ENCODE data around the gene GABRD.
"Not testable (repeated sequence)": the region's sequence is repeated elsewhere in the genome, so short reads cannot be mapped to it uniquely, and the experiment has no call there.

Gene GABRD

DNA sequence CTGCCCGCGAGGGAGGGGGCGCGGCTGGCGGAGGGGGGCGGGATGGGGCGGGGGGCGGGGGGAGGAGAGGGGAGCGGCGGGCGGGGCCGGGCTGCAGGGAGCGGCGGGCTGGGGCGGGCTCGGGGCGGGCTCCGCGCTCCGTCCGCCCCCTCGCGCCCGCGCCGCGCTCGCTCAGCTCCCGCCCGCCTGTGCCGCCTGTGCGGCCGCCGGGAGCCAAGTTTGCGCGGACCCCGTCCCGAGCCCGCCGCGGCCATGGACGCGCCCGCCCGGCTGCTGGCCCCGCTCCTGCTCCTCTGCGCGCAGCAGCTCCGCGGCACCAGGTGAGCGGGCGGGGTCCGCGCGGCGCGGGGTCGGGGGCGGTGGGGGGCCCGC is at the start of gene GABRD:
GABRD (plus strand) TSS at position 174 of the 372 bp plus-strand sequence; CDS start at position 253, 79 bp downstream.
- no peak for DNase-seq

GRCh38 chr1:1969505-1969900 is 49.6 kb upstream of the GABRD start:
- DNase-seq = no peak

DNA sequence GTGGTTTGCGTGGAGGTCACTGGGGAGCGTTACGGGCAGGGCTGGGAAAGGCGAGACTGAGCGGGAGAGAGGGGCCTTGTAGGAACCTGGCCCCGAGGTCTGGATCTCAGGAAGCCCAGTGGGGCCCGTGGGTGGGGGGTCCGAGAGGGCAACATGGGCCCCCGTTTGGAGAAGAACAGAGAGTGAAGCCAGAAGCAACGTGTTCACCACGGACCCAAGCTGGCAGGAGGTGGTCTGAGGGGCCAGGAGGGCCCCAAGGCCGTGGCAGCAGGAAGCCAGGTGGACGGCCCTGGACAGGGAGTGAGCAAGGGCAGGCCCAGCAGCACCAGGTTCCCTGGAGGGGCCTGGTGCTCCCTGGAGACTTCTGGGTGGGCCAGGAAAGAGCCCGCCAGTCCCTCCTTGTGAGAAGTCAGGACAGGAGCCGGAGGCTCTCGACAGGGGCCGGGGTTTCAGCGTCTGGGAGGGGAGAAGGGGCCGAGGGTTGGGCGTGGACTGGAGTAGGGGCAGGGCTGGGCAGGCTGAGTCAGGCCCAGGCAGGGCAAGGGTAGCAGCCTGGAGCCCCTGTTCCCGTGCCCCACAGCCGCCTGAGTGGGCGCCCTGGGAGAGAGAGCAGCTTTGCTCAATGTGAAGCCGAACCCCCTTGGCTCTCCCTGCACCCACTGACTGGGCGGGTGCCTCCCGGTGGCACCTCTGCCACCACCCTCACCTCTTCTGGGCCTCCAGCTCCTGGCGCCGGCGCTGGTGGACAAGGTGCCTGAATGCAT is 49.0 kb upstream of the GABRD start:
- DNase-seq = no peak

DNA sequence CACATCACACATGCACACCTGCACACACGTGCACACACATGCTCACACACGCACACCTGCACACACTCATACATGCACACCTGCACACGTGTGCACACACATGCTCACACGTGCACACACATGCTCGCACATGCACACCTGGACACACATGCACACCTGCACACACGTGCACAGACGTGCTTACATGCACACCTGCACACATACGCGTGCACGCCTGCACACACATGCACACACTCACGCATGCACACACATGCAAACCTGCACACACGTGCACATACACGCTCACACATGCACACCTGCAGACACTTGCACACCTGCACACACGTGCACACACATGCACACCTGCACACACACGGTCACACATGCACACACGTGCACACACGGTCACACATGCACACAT is 48.1 kb upstream of the GABRD start:
- DNase-seq = no peak

GRCh38 chr1:1971688-1972087 is 47.5 kb upstream of the GABRD start:
- DNase-seq = no peak

DNA sequence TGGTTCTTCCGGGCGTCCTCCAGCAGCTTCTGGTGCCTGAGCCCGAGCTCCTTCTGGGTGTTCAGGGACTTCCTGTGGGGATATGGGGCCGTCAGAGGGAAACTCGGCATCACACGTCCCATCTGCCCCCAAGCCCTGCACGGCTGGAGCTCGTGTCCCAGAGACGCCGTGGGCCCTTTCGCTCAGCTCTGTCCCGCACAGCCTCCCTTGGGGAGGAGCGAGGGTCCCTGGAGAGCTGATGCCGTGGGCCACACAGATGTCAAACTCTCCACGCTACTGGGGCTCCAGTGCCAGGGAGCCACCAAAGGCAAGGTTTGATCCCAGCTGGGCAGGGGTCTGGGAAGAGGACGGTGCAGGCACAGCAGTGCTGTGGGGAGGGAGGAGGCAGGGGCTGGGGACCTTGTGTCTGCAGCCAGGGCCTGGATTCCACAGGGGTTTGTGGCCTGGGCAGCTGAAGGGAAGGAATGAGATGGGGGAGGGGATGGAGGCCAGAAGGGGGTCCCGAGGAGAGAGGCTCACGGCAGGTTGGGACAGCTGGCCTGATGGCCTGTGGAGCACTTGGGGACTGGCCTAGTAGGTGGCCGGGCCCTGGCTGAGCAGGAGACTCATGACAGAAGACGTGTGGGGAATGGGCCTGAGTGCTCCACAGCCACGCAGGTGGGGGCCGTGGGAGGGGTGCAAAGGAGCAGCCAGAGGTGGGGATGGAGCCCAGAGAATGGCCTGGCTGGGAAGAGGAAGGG is 46.0 kb upstream of the GABRD start:
- no peak for DNase-seq

DNA sequence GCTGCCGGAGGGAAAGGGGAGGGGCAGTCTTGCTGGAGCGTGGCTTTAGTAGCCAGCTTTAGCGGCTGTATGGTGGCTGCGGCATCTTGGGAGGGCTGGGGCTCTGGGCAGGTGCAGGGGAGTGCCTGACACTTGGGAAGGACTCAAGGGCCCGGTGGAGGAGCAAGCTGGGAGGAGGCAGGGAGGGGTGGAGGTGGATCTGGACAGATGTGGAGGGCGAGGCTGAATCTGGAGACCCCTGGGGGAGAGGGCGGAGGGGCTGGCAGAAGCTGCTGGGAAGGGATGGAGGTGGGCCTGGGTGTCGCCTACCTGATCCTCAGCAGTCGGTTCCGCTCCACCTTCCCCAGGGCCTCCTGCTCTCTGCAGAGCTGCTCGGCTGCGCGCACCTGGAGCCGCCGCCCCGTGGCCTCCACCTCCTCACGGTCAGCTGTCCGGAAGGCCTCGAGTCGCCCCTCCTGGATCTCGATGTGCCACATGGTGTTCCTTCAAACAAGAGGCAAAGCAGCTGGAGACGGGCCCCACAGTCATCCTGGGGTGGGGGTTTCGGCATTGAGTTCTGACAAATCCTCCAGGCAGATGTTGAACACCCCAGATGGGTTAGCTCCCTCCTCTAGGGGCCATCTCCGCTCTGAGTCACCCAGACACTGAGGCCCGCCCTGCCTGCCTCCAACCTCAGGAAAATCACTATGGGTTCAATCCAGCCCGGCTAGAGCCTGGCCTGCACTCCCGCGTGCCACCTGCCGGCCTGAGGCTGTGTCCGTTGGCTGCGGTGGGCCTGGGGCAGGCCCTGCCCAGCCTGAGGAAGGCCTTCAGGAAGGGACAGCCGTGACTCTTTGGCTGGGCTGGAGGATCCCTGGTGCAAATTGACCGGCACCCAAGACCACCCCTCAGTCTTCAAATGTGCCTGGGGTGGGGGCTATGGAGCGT is 45.2 kb upstream of the GABRD start:
- no peak for DNase-seq

DNA sequence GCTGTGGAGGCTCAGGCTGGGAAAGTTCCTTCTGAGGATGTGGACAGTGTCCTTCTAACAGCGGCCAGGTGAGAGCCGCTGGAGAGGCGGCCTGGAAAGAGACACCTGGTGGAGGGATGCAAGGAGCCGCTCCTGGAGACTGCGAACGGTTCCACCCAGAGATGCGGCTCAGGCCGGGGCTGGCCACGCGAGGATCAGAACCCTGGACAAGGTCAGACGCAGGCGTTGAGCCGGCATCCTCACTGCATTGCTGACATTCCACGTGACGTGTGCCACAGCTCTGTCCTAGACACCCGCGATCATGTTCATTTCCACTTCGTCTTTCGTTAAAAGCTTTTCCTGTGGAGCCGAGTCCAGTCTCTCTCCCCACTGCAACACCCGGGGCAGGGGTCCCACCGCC is 44.3 kb upstream of the GABRD start:
- DNase-seq = no peak

GRCh38 chr1:1975535-1975934 is 43.6 kb upstream of the GABRD start:
- no peak for DNase-seq

GRCh38 chr1:1976031-1976430 is 43.1 kb upstream of the GABRD start:
- no peak for DNase-seq

DNA sequence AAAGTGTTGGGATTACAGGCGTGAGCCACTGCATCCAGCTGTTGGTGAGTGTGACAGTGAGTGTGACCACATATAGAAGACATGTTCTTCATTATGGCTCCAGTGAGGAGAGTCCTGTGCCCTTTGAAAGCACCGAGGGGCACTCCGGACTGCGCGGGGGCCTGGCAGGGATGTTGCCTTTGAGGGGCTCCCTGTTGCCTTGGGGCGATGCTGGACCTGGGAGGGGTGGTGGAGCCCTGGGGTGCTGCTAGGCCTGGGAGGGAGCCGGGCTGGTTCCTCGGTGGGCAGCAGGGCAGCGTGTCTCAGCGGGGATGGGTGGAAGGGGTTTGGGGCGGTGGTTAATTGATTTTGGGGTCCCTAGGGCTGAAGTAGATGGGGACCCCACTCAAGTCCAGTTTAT is 41.0 kb upstream of the GABRD start:
- no peak for DNase-seq

DNA sequence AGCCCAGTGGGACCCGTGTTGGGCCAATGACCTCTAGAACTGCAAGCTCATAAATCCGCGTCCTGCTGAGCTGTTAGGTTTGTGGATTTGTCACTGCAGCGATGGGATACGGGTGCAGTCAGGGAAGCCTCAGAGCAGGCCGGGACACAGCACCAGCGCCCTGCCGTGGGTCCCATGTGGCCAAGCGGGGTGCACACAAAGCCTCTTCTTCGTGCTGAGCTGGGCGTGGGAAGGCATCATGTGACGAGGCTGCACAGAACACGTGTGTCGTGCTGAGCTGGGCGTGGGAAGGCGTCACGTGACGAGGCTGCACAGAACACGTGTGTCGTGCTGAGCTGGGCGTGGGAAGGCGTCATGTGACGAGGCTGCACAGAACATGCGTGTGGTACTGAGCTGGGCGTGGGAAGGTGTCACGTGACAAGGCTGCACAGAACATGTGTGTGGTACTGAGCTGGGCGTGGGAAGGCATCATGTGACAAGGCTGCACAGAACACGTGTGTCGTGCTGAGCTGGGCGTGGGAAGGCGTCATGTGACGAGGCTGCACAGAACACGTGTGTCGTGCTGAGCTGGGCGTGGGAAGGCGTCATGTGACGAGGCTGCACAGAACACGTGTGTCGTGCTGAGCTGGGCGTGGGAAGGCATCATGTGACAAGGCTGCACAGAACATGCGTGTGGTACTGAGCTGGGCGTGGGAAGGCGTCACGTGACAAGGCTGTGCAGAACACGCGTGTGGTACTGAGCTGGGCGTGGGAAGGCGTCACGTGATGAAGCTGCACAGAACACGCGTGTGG is 40.3 kb upstream of the GABRD start:
- not testable (repeated sequence) for DNase-seq

DNA sequence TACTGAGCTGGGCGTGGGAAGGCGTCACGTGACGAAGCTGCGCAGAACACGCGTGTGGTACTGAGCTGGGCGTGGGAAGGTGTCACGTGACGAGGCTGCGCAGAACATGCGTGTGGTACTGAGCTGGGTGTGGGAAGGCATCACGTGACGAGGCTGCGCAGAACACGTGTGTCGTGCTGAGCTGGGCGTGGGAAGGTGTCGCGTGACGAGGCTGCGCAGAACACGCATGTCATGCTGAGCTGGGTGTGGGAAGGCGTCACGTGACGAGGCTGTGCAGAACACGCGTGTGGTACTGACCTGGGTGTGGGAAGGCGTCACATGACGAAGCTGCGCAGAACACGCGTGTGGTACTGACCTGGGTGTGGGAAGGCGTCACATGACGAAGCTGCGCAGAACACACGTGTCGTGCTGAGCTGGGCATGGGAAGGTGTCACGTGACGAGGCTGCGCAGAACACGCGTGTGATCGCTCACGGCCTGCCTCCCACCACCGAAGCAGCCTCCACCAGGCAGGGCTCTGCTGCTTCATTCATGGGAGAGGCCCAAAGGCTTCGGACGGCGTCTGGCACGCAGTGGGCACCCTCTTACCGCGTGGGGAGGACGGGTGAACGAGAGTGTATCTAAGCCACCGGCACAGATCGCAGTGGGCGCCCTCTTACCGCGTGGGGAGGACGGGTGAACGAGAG is 39.5 kb upstream of the GABRD start:
- no peak for DNase-seq

- DNase-seq = no peak
Measured at GRCh38 chr1:1980467-1981141, 38.5 kb upstream of the GABRD start.

- DNase-seq = no peak
Measured at GRCh38 chr1:1981142-1981500, 38.0 kb upstream of the GABRD start.

DNA sequence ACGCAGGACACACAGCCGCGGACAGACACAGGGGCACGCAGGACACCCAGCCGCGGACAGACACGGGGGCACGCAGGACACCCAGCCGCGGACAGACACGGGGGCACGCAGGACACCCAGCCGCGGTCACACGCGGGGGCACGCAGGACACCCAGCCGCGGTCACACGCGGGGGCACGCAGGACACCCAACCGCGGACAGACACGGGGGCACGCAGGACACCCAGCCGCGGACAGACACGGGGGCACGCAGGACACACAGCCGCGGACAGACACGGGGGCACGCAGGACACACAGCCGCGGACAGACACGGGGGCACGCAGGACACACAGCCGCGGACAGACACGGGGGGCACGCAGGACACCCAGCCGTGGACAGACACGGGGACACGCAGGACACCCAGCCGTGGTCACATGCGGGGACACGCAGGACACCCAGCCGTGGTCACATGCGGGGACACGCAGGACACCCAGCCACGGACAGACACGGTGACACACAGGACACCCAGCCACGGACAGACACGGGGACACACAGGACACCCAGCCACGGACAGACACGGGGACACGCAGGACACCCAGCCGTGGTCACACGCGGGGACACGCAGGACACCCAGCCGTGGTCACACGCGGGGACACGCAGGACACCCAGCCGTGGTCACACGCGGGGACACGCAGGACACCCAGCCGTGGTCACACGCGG is 37.4 kb upstream of the GABRD start:
- DNase-seq = not testable (repeated sequence)

DNA sequence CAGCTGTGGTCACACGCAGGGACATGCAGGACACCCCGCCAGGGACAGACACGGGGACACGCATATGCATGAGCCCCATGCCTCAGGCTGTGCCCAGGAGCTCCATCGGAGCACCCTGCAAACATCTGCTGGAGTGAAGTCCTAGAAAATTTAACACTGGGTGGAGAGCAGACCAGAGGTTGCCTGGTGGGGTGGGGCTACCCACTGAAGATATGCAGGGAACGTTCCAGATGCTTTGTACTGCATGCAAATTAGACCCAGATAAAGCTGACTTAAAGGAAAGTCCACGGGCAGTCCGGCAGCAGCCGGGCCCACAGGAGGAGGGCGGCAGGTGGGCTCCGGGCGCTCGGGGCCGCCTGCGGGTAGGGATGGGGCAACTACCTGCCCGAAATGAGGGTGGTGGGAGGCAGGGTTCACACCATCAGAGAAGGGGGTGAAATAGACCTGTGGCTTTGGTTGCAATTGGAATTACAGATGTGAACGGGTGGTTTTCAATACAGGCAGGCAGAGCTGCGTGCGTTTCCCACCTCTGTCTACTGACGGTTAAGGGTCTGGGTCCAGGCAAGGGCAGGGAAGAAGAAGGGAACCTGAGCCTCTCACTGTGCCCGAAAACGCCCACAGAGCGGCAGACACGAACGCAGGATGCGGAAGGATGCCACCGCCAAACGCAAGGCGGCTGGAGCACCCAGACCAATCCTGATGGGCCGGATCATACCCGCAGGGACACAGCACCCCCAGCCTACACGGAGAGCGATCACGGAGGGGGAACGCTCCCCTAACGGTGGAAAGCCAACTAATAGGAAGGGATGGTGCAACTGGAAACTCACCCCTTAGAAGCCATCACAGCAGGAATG is 36.5 kb upstream of the GABRD start:
- no peak for DNase-seq

GRCh38 chr1:1984560-1985070 is 34.5 kb upstream of the GABRD start:
- no peak for DNase-seq

DNA sequence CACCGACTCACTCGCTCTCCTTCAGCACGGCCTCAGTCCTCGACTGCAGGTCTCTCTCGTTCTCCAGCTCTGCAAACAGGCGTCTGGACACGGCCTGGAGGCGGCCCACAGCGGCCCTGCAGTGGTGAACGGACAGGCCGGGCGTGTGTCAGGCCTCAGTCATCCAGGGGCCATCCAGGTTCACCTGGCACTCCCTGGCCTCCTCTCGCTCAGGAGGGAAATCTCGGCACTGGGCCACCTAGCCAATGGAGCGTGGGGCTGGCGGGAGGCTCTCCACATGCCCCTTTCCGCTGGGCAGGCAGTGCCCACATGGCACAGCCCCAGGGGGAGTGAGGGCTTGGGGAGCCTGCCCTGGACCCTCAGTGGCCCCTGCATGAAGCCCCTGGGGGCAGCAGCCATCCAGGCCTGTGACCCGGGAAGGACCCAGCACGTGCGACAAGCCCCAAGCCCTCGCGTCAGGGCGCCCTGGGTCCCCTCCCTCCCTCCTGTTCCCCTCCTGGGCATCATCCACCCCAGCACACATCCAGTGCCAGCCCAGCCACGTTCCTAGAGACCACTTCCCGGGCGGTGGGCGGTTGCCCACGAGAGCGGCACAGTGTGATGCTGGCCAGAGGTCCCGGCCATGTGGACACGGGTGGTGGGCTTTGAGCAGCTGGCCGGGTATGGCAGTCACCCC is 33.6 kb upstream of the GABRD start:
- DNase-seq = no peak
